Heart left ventricle (tissue), 16 donors: ENCODE data around the gene STUM. TPM values are rescaled to one million over a fixed set of nuclear protein-coding genes. Genes with fewer than 3 reads are reported as not detected.
A peak's percentile ranks its signal among the peaks of the same experiment; 100 is the strongest.

Experiments
- ATAC-seq, 4 donors: fragments of 200-7000 bp; cut with Tn5 transposase; one replicate each; pipeline ENCODE4 v1.9.1; 2020 to 2022; ENCODE audit warnings: moderate library complexity in 4 of 4, mild to moderate bottlenecking in 3 of 4, moderate number of reproducible peaks in 1 of 4
- DNase-seq, 5 donors: peaks; one replicate each; pipeline ENCODE4 v3.0.0-alpha.2; 2020
- H3K27ac ChIP-seq, 12 donors: fragments of 200-600 bp; sonication (generic) in 4 of 12; one replicate each; pipeline versions ENCODE4 v1.5.0 to v1.8.0; 2016 to 2022; ENCODE audit warnings: mild to moderate bottlenecking in 2 of 12
- H3K27me3 ChIP-seq, 9 donors: fragments of 200-600 bp; sonication (generic) in 2 of 9; one replicate each; pipeline versions ENCODE4 v1.5.1 to v1.8.0; 2016 to 2022; ENCODE audit warnings: mild to moderate bottlenecking in 3 of 9
- H3K36me3 ChIP-seq, 9 donors: fragments of 200-600 bp; sonication (generic) in 2 of 9; one replicate each; pipeline versions ENCODE4 v1.5.0 to v1.8.0; 2018 to 2022; ENCODE audit warnings: mild to moderate bottlenecking in 2 of 9
- H3K4me1 ChIP-seq, 12 donors: fragments of 200-600 bp; sonication (generic) in 4 of 12; one replicate each; pipeline versions ENCODE4 v1.5.0 to v1.8.0; 2016 to 2022; ENCODE audit warnings: mild to moderate bottlenecking in 3 of 12
- H3K4me3 ChIP-seq, 12 donors: fragments of 200-600 bp; sonication (generic) in 4 of 12; one replicate each; pipeline versions ENCODE4 v1.5.0 to v1.8.0; 2017 to 2022; ENCODE audit warnings: mild to moderate bottlenecking in 9 of 12, moderate library complexity in 4 of 12
- H3K9me3 ChIP-seq, 12 donors: fragments of 200-600 bp; sonication (generic) in 4 of 12; one replicate each; pipeline versions ENCODE4 v1.5.0 to v1.8.0; 2016 to 2022; ENCODE audit warnings: mild to moderate bottlenecking in 1 of 12
- POLR2A ChIP-seq, 2 donors: fragments of 450-650 bp; IDR thresholded peaks; one replicate each; pipeline ENCODE4 v1.6.1; 2017; ENCODE audit warnings: antibody characterized with exemption in 2 of 2, mild to moderate bottlenecking in 2 of 2, moderate library complexity in 2 of 2
- WGBS, 4 donors: extraction: QIAGEN DNeasy Blood & Tissue Kit in 2 of 4; methylation state at CpG; one replicate each; pipeline versions ENCODE4 v1.1.5 to v1.1.7; 2013 to 2018; 5-methylcytosine and 5-hydroxymethylcytosine counted together
- intact Hi-C, 10 donors: fragments of 100-400 bp; cut with DNase I; formaldehyde crosslinking; loops; one replicate each; pipeline versions ENCODE4 v1.11.1 to v1.14.2; 2022
- polyA plus RNA-seq, 2 donors: library from polyadenylated mRNA; stranded (reverse); fragments of 200-250 nt; gene quantifications; one replicate each; pipeline ENCODE4 v1.2.3, GENCODE V29; 2013
- total RNA-seq, 9 donors: library from RNA; depleted of rRNA in 2 of 9; stranded (reverse); fragments of >200 nt in 2 of 9; fragmentation: NEBNext Ultra II Directional in 3 of 9; extraction: Animal tissue kit (Norgen Biotek cat#: 25700) in 3 of 9; gene quantifications; one replicate each; pipeline versions ENCODE4 v1.1.0 to v1.2.4, GENCODE V29; 2016 to 2023
- TF ChIP-seq, protein P1 (sequence below), 12 donors: fragments of 200-600 bp; sonication (generic) in 4 of 12; IDR thresholded peaks; one replicate each; pipeline versions ENCODE4 v1.5.0 to v1.8.0; 2018 to 2022; ENCODE audit warnings: antibody characterized with exemption in 12 of 12, mild to moderate bottlenecking in 5 of 12
- donor health status: ischemic (EF 13 %, LVEDD 7.1; RV severe dilation, severe dysfunction).
- donor health status: healthy with polysubstance abuse.
- donor health status: DM: no; HTN: yes; CAD: no.
- donor health status: DM: no; HTN: no; CAD: no.
- donor health status: ischemic (EF 25% LVEDD 6.9; RV normal size, moderate dysfunction).
- donor health status: ischemic (EF 25% LVEDD 5.7; RV mildly dilated, moderate dysfunction).
- donor health status: healthy.
- donor health status: DM: yes; HTN: yes; CAD: no.
- donor health status: ischemic (EF 35%, LVEDD 5.7; RV mildly dilated, moderate dysfunction).
- donor health status: nonischemic (EF 11% LVEDD 7.7; RV severe dilation, severe dysfunction).
- donor health status: DM: yes; HTN: yes; CAD: no.
- donor health status: PGD.
- donor health status: ischemic (EF 29% LVEDD 5.4; RV normal size, mild dysfunction).
- donor health status: nonischemic (EF 23%, LVEDD 6.1; RV moderate dilation, normal function).

The STUM gene
- total and polyA plus RNA-seq, 11 donors: 0.39 to 1.7 (median 0.97) TPM

DNA sequence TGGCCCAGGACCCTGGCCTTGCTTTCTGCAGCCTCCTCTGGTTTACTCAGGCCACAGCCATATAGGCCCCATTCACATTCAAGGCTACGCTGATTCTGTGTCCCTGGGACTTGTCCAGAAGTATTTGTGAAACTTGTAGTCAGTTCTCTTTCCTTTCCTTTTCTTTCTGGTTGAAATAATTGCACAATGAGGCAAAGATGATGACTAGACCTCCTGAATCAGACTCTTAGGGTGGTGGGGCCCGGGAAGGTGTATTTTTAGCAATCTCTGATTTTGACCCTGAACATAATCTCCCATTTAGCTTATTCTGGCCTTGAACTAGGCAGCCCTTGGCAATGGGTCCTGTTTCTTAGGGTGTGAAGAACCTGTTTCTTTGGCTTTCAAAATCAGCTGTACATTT, 39.9 kb downstream of the STUM start:
- WGBS, 4 donors: 79 to 89% (median 84%) methylated on average over 2 of the region's 2 CpGs
- peak overlapping the region in 7 of 12 donors; percentile 0 to 66 (median 22) for H3K27ac ChIP-seq

DNA sequence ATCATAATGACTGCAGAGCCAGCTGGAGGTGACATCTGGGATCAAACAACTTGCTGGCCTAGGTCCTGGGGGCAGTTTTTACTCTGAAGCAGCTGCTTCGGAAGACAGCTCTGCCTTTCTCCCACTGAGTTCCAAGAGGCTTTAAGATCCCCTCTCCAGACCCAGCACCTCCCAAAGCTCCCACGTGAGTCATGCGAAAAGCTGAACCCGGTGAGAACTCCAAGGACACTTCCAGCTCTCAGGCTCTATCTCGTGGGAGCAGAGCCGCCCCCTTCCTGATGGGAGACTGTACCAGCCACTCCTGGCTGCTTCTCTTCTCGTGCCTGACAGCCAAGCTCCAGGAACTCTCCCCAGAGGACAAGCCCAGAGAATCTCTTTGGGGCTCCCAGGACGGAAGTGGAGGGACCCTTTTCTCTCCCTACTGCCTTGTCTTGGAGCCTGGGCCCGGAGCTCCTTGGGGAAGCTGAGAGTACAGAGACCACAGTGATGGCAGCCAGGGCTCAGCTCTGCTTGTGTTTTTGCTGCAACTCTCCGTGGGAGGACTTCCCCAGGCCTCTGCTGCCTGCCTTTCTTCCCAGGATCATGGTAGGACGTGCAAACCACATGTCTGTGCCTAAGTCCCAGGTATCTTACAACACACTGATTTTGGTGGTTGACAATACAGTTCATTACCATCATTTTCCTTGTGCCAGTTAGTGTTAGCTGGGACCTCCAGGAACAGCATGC, 40.6 kb downstream of the STUM start:
- intact Hi-C loops: no loop called here
- no peaks in the 10 kb centered on the region for H3K27me3 ChIP-seq
- peak in 3 of 4 donors; percentile 46 to 75 (median 64) for ATAC-seq
- TF ChIP-seq, protein P1, sequence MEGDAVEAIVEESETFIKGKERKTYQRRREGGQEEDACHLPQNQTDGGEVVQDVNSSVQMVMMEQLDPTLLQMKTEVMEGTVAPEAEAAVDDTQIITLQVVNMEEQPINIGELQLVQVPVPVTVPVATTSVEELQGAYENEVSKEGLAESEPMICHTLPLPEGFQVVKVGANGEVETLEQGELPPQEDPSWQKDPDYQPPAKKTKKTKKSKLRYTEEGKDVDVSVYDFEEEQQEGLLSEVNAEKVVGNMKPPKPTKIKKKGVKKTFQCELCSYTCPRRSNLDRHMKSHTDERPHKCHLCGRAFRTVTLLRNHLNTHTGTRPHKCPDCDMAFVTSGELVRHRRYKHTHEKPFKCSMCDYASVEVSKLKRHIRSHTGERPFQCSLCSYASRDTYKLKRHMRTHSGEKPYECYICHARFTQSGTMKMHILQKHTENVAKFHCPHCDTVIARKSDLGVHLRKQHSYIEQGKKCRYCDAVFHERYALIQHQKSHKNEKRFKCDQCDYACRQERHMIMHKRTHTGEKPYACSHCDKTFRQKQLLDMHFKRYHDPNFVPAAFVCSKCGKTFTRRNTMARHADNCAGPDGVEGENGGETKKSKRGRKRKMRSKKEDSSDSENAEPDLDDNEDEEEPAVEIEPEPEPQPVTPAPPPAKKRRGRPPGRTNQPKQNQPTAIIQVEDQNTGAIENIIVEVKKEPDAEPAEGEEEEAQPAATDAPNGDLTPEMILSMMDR (IDR thresholded peaks at IDR 0.05): no peak
- no peak for TF ChIP-seq POLR2A (IDR thresholded peaks at IDR 0.05)
- peaks cover 0 to 12% (median 0%) of the 10 kb centered on the region in 12 donors for H3K4me1 ChIP-seq
- H3K27ac ChIP-seq: peak overlapping the region in 9 of 12 donors; percentile 0 to 66 (median 30)
- no peaks in the 10 kb centered on the region for H3K36me3 ChIP-seq
- WGBS, 4 donors: 56 to 71% (median 65%) methylated on average over 10 to 11 of the region's 11 CpGs
- peak in 2 of 5 donors; percentile 45 to 59 for DNase-seq
- H3K9me3 ChIP-seq: no peaks in the 10 kb centered on the region
- no peak overlapping the region for H3K4me3 ChIP-seq

More for the DNA sequence above, 39.9 kb downstream of the STUM start:
- ATAC-seq (peak in 2 of 4 donors; percentile 24 to 66), DNase-seq (no peak)
- intact Hi-C loops: no loop called here
- Histone ChIP-seq H3K4me1 (peaks cover 0 to 12% (median 0%) of the 10 kb centered on the region in 12 donors), H3K9me3 (no peaks in the 10 kb centered on the region), H3K27me3 (no peaks in the 10 kb centered on the region), H3K36me3 (no peaks in the 10 kb centered on the region), H3K4me3 (no peak overlapping the region)
- TF ChIP-seq, protein P1 (IDR thresholded peaks at IDR 0.05): no peak
- no peak for TF ChIP-seq POLR2A (IDR thresholded peaks at IDR 0.05)

DNA sequence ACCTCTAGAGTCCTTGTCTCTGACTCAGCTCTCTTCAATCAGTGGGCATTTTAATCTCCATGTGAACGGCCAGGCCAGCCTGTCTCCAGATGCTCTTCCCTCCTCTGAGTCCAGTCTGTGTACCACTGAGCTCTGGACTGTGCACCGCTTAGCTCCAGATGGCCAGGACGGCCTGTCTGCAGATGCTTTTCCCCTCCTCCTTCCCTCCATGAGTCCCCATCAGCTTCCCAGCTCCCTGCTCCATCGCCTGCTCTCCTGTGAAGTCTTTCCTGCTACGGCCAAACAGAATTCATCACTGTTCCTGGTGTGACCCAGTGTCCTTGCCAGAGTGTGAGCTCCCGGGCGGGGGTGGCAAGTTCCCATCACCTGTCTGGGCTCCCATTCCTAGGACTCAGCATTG, 42.0 kb downstream of the STUM start:
- TF ChIP-seq, protein P1 (IDR thresholded peaks at IDR 0.05): no peak
- no peak for TF ChIP-seq POLR2A (IDR thresholded peaks at IDR 0.05)
- no peak for DNase-seq
- WGBS, 4 donors: 86 to 95% (median 93%) methylated on average over 7 of the region's 7 CpGs
- Histone ChIP-seq H3K4me3 (no peak overlapping the region), H3K4me1 (peaks cover 0 to 12% (median 0%) of the 10 kb centered on the region in 12 donors), H3K9me3 (peaks cover 0 to 6% (median 0%) of the 10 kb centered on the region in 12 donors), H3K27me3 (no peaks in the 10 kb centered on the region), H3K36me3 (no peaks in the 10 kb centered on the region), H3K27ac (no peak overlapping the region)
- intact Hi-C loops: no loop called here
- ATAC-seq: no peak

DNA sequence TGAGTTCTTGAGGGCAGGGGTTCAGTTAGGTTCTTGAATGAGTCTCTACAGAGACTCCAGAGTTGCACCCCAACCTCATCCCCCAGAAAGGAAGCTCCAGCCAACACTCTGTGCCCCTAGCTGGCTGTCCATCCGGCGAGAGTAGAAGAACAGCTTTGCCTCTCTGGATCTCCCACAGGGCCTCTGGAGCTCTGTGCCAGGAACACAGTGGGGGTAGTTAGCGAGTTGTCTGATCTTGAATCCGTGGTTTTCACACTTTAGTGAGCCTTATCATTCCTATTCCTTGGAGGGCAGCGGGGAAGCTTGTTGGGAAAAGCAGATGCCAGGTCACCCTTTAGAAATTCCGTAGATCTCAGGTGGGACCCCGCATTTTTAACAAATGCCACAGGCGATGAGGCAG, 45.0 kb downstream of the STUM start:
- DNase-seq: no peak
- Histone ChIP-seq H3K9me3 (peaks cover 0 to 8% (median 0%) of the 10 kb centered on the region in 12 donors), H3K36me3 (no peaks in the 10 kb centered on the region), H3K4me3 (no peak overlapping the region), H3K4me1 (peaks cover 0 to 8% (median 0%) of the 10 kb centered on the region in 12 donors), H3K27ac (no peak overlapping the region), H3K27me3 (no peaks in the 10 kb centered on the region)
- ATAC-seq: no peak
- 73 to 88% (median 81%) methylated on average over 8 of the region's 8 CpGs for WGBS, 4 donors
- TF ChIP-seq POLR2A (IDR thresholded peaks at IDR 0.05): no peak
- TF ChIP-seq, protein P1 (IDR thresholded peaks at IDR 0.05): no peak
- intact Hi-C loops: no loop called here
